CD8-positive, alpha-beta memory T cell (primary cell): ENCODE measurements around the gene IL17B. TPM values are rescaled to one million over a fixed set of nuclear protein-coding genes. Genes with fewer than 3 reads are reported as not detected.

Experiments used
- CTCF ChIA-PET: fragments of 350-600 bp; sonication (Branson Sonifier 250); formaldehyde crosslinking; loops from one replicate; lab custom pipeline; 2021; ENCODE audit warnings: antibody characterized with exemption; lab: Charles Lee
- POLR2A ChIA-PET: fragments of 350-600 bp; sonication (Branson Sonifier 250); formaldehyde crosslinking; loops from one replicate; lab custom pipeline; 2021; ENCODE audit warnings: antibody characterized with exemption; lab: Charles Lee
- DNase-seq, 5 donors: peaks; one replicate each; pipeline versions ENCODE4 v3.0.0 to v3.0.0-alpha.2; 2020 to 2022; ENCODE audit warnings: mixed read lengths in 1 of 5
- H3K27ac ChIP-seq: one replicate; pipeline ENCODE4 v1.7.0; 2013; ENCODE audit warnings: low read depth, mild to moderate bottlenecking, low read length, moderate library complexity
- H3K27me3 ChIP-seq: 2 replicates; pipeline ENCODE4 v1.7.0; 2013; ENCODE audit warnings: low read length, mild to moderate bottlenecking; ENCODE audit not compliant: insufficient read depth, poor library complexity, severe bottlenecking
- H3K36me3 ChIP-seq: 2 replicates; pipeline ENCODE4 v1.7.0; 2013; ENCODE audit warnings: mild to moderate bottlenecking, low read length, moderate library complexity; ENCODE audit not compliant: insufficient read depth
- H3K4me1 ChIP-seq: 2 replicates; pipeline ENCODE4 v1.7.0; 2013; ENCODE audit warnings: mild to moderate bottlenecking, low read length, moderate library complexity; ENCODE audit not compliant: insufficient read depth
- H3K4me3 ChIP-seq: 2 replicates; pipeline ENCODE4 v1.7.0; 2013; ENCODE audit warnings: mild to moderate bottlenecking, low read length
- H3K9me3 ChIP-seq: 2 replicates; pipeline ENCODE4 v1.7.0; 2013; ENCODE audit warnings: mild to moderate bottlenecking, low read length
- H3K27ac Mint-ChIP-seq, 8 donors: one replicate each; pipeline ENCODE4 v1.8.0; 2020 to 2021; ENCODE audit warnings: mixed read lengths in 8 of 8, mild to moderate bottlenecking in 6 of 8, inconsistent platforms in 3 of 8, moderate library complexity in 3 of 8
- H3K27me3 Mint-ChIP-seq, 2 donors: one replicate each; pipeline ENCODE4 v1.8.0; 2020 to 2021; ENCODE audit warnings: mixed read lengths in 2 of 2, mild to moderate bottlenecking in 1 of 2, moderate library complexity in 1 of 2
- H3K36me3 Mint-ChIP-seq, 3 donors: one replicate each; pipeline ENCODE4 v1.8.0; 2020 to 2021; ENCODE audit warnings: mixed read lengths in 3 of 3, inconsistent platforms in 1 of 3, mild to moderate bottlenecking in 1 of 3
- H3K4me1 Mint-ChIP-seq, 3 donors: one replicate each; pipeline ENCODE4 v1.8.0; 2020 to 2021; ENCODE audit warnings: mixed read lengths in 3 of 3, inconsistent platforms in 1 of 3, mild to moderate bottlenecking in 1 of 3
- H3K4me3 Mint-ChIP-seq, 7 donors: one replicate each; pipeline ENCODE4 v1.8.0; 2020 to 2021; ENCODE audit warnings: mixed read lengths in 7 of 7, mild to moderate bottlenecking in 6 of 7, moderate library complexity in 4 of 7, inconsistent platforms in 2 of 7
- H3K9me3 Mint-ChIP-seq, 5 donors: one replicate each; pipeline ENCODE4 v1.8.0; 2020 to 2022; ENCODE audit warnings: mixed read lengths in 5 of 5, mild to moderate bottlenecking in 3 of 5, moderate library complexity in 2 of 5, inconsistent platforms in 1 of 5
- polyA plus RNA-seq: library from polyadenylated mRNA; unstranded; fragments of 300-500 nt; fragmentation: Illumina TruSeq; gene quantifications from one replicate; pipeline ENCODE4 v1.2.3, GENCODE V29; 2021
- total RNA-seq, 2 experiments: library from RNA; stranded (reverse); gene quantifications; one replicate each; pipeline ENCODE4 v1.2.3, GENCODE V29; 2021

Gene IL17B
- total and polyA plus RNA-seq, 3 experiments from 2014 or later = not detected

GRCh38 chr5:149407323-149408251 lies 28.5 kb upstream of the IL17B start:
- H3K27me3 ChIP-seq = no peaks in the 10 kb centered on the region
- CTCF ChIA-PET = interaction anchor here (0.5 to 1.3 kb wide), 3 partner anchors 32 to 157 kb away, joined by 3 to 4 read pairs (median 3); no protein-coding TSS in a partner anchor

DNA sequence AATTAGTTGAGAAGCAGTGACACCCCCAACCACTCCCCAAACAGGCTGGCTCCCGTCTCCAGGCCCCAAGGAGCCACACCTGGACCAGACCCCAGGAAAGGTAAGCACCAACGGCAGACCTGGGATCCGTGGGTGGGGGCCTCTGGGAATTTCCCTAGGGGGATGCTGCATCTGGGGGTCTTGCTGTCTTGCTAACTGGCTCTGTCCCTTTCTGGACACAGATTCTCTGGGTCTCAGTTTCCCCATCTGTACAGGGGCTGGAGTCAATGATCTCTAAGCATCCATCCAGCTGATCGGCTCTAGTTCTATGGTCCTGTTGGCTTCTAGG lies 27.9 kb upstream of the IL17B start:
- H3K27ac Mint-ChIP-seq = no peak overlapping the region
- H3K9me3 Mint-ChIP-seq = no peaks in the 10 kb centered on the region
- H3K27ac ChIP-seq = no peak overlapping the region
- H3K4me3 Mint-ChIP-seq = no peak overlapping the region
- no peak overlapping the region for H3K4me3 ChIP-seq
- H3K27me3 Mint-ChIP-seq = peaks cover 0 to 13% of the 10 kb centered on the region in 2 donors
- H3K4me1 Mint-ChIP-seq = no peaks in the 10 kb centered on the region
- H3K27me3 ChIP-seq = no peaks in the 10 kb centered on the region
- no peaks in the 10 kb centered on the region for H3K9me3 ChIP-seq
- H3K36me3 ChIP-seq = no peaks in the 10 kb centered on the region
- no peak for DNase-seq
- CTCF ChIA-PET = interaction anchor here (0.8 kb wide), 1 partner anchor 35 kb away, joined by 3 read pairs; no protein-coding TSS in a partner anchor
- no peaks in the 10 kb centered on the region for H3K36me3 Mint-ChIP-seq
- POLR2A ChIA-PET = no interaction called here
- no peaks in the 10 kb centered on the region for H3K4me1 ChIP-seq

More at GRCh38 chr5:149407323-149408251, 28.5 kb upstream of the IL17B start:
- H3K27ac Mint-ChIP-seq = no peak overlapping the region
- Histone ChIP-seq H3K36me3 (no peaks in the 10 kb centered on the region), H3K4me1 (no peaks in the 10 kb centered on the region), H3K4me3 (no peak overlapping the region), H3K27ac (no peak overlapping the region), H3K9me3 (no peaks in the 10 kb centered on the region)
- POLR2A ChIA-PET = no interaction called here
- H3K4me3 Mint-ChIP-seq = no peak overlapping the region
- H3K4me1 Mint-ChIP-seq = no peaks in the 10 kb centered on the region
- no peaks in the 10 kb centered on the region for H3K36me3 Mint-ChIP-seq
- H3K27me3 Mint-ChIP-seq = peaks cover 0 to 9% of the 10 kb centered on the region in 2 donors
- DNase-seq = no peak
- no peaks in the 10 kb centered on the region for H3K9me3 Mint-ChIP-seq

DNA sequence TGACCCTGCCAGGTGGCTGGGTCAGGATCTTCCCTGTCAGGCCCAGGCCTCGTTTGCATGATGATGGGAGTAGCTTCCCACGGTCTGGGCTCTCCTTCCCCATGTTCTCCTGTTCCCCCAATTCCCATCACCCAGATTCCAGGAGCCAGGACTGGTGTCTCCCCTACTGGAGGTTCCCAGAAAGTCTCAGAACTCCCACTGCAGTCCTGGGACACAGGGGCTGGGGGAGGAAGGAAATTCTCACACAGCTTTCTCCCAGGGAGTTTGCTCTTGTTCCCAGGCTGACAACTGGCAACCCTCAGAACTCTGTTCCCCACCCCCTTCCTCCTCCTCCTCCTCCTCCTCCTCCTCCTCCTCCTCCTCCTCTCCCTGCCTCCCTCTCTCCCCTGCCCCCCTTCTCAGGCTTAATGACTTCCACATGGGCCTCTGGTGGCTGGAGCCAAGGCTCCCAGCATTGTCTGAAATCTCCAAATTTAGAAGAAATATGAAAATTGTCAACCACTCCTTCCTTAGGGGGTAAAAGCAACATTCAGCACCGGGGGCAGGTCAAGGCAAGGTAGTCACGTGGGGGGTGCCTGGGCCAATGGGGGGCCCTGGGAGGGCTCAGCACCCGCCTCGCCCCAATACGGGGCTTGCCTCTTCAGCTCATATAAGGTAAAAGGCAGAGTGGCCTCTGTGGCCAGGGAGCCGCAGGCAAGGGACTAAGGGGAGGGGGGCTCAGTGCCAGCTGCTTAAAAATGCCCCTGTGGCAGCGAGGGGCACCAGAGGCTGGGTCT lies 27.3 kb upstream of the IL17B start:
- Histone ChIP-seq H3K4me1 (no peaks in the 10 kb centered on the region), H3K9me3 (no peaks in the 10 kb centered on the region), H3K27me3 (no peaks in the 10 kb centered on the region), H3K27ac (no peak overlapping the region), H3K4me3 (no peak overlapping the region), H3K36me3 (no peaks in the 10 kb centered on the region)
- ChIA-PET CTCF (no interaction called here), POLR2A (no interaction called here)
- Mint-ChIP-seq H3K27ac (peak overlapping the region in 1 of 8 donors; percentile 42), H3K36me3 (no peaks in the 10 kb centered on the region), H3K4me3 (no peak overlapping the region), H3K4me1 (no peaks in the 10 kb centered on the region), H3K27me3 (peaks cover 0 to 16% of the 10 kb centered on the region in 2 donors), H3K9me3 (no peaks in the 10 kb centered on the region)
- no peak for DNase-seq

DNA sequence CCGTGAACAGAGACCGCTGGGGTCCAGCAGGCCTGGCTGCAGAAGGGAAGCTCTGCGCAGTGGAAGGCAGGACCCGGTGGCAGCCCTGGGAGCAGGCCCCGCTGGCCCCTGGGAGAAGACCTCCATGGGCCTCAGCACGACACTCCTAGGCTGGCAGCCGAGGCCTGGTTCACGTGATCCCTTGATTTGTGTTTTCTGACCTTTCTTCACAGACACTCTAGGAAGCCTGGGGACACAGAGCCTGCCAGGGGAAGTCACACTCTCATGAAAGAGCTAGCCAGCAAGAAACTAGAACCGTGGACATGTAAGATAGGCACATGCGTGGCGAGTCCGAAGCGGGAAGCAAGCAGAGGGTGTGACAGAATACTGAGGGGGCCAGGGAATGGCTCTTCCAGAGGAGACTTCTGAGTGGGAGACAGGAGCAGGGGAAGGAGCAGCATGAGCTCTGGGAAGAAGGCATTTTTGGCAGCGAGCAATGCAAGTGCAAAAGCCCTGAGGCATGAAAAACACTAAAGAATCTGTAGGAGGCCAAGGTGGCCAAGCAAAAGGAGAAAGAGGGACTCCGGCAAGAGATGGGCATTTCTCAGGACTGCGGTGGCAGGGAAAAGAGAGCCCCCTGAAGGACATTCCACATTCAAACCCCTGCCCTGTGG lies 26.6 kb upstream of the IL17B start:
- CTCF ChIA-PET = no interaction called here
- H3K4me3 Mint-ChIP-seq = no peak overlapping the region

GRCh38 chr5:149404746-149405549 lies 25.9 kb upstream of the IL17B start:
- POLR2A ChIA-PET = no interaction called here
- peaks cover 0 to 23% of the 10 kb centered on the region in 2 donors for H3K27me3 Mint-ChIP-seq
- no peak for DNase-seq

More for the DNA sequence above, 26.6 kb upstream of the IL17B start:
- Mint-ChIP-seq H3K27ac (no peak overlapping the region), H3K27me3 (peaks cover 0 to 20% of the 10 kb centered on the region in 2 donors), H3K36me3 (no peaks in the 10 kb centered on the region), H3K4me1 (no peaks in the 10 kb centered on the region), H3K9me3 (peaks cover 0 to 2% (median 0%) of the 10 kb centered on the region in 5 donors)
- DNase-seq = no peak
- Histone ChIP-seq H3K27ac (no peak overlapping the region), H3K9me3 (no peaks in the 10 kb centered on the region), H3K4me1 (no peaks in the 10 kb centered on the region), H3K4me3 (no peak overlapping the region), H3K27me3 (no peaks in the 10 kb centered on the region), H3K36me3 (no peaks in the 10 kb centered on the region)
- POLR2A ChIA-PET = no interaction called here

GRCh38 chr5:149403923-149404745 lies 25.0 kb upstream of the IL17B start:
- H3K36me3 Mint-ChIP-seq = peaks cover 0 to 1% (median 0%) of the 10 kb centered on the region in 3 donors
- no peak overlapping the region for H3K27ac ChIP-seq
- H3K27me3 Mint-ChIP-seq = peaks cover 0 to 30% of the 10 kb centered on the region in 2 donors
- H3K27me3 ChIP-seq = no peaks in the 10 kb centered on the region
- CTCF ChIA-PET = no interaction called here
- no peaks in the 10 kb centered on the region for H3K36me3 ChIP-seq
- no peaks in the 10 kb centered on the region for H3K4me1 ChIP-seq
- H3K9me3 Mint-ChIP-seq = peaks cover 0 to 2% (median 0%) of the 10 kb centered on the region in 5 donors
- no peaks in the 10 kb centered on the region for H3K9me3 ChIP-seq
- no peak overlapping the region for H3K4me3 ChIP-seq
- H3K27ac Mint-ChIP-seq = no peak overlapping the region
- H3K4me3 Mint-ChIP-seq = no peak overlapping the region
- no peaks in the 10 kb centered on the region for H3K4me1 Mint-ChIP-seq
- POLR2A ChIA-PET = no interaction called here
- no peak for DNase-seq

More at GRCh38 chr5:149404746-149405549, 25.9 kb upstream of the IL17B start:
- CTCF ChIA-PET = no interaction called here
- no peak overlapping the region for H3K4me3 Mint-ChIP-seq
- no peaks in the 10 kb centered on the region for H3K36me3 Mint-ChIP-seq
- Histone ChIP-seq H3K4me1 (no peaks in the 10 kb centered on the region), H3K27me3 (no peaks in the 10 kb centered on the region), H3K4me3 (no peak overlapping the region), H3K36me3 (no peaks in the 10 kb centered on the region), H3K27ac (no peak overlapping the region), H3K9me3 (no peaks in the 10 kb centered on the region)
- H3K9me3 Mint-ChIP-seq = peaks cover 0 to 2% (median 0%) of the 10 kb centered on the region in 5 donors
- H3K4me1 Mint-ChIP-seq = no peaks in the 10 kb centered on the region
- H3K27ac Mint-ChIP-seq = peak overlapping the region in 1 of 8 donors; percentile 3

GRCh38 chr5:149402291-149402690 lies 23.2 kb upstream of the IL17B start:
- Histone ChIP-seq H3K4me3 (no peak overlapping the region), H3K4me1 (no peaks in the 10 kb centered on the region), H3K36me3 (no peaks in the 10 kb centered on the region), H3K27me3 (no peaks in the 10 kb centered on the region), H3K27ac (no peak overlapping the region), H3K9me3 (no peaks in the 10 kb centered on the region)
- Mint-ChIP-seq H3K36me3 (peaks cover 0 to 1% (median 0%) of the 10 kb centered on the region in 3 donors), H3K4me1 (no peaks in the 10 kb centered on the region), H3K9me3 (peaks cover 0 to 2% (median 0%) of the 10 kb centered on the region in 5 donors), H3K27ac (peak overlapping the region in 1 of 8 donors; percentile 29), H3K27me3 (peaks cover 0 to 41% of the 10 kb centered on the region in 2 donors), H3K4me3 (no peak overlapping the region)
- ChIA-PET POLR2A (no interaction called here), CTCF (no interaction called here)
- no peak for DNase-seq
